Hepatocyte (in vitro differentiated cells): Measurements from ENCODE around the gene CCDC18.

Source experiments
- EZH2 ChIP-seq: fragments of 200-600 bp; sonication (generic); IDR thresholded peaks from 2 replicates; pipeline ENCODE4 v1.6.1; 2016; ENCODE audit warnings: antibody characterized with exemption, mild to moderate bottlenecking, borderline replicate concordance
- TF ChIP-seq, protein P1 (sequence below): fragments of 200-600 bp; sonication (generic); IDR thresholded peaks from 2 replicates; pipeline ENCODE4 v1.5.1; 2016; ENCODE audit warnings: antibody characterized with exemption, mild to moderate bottlenecking; ENCODE audit not compliant: poor library complexity

DNA sequence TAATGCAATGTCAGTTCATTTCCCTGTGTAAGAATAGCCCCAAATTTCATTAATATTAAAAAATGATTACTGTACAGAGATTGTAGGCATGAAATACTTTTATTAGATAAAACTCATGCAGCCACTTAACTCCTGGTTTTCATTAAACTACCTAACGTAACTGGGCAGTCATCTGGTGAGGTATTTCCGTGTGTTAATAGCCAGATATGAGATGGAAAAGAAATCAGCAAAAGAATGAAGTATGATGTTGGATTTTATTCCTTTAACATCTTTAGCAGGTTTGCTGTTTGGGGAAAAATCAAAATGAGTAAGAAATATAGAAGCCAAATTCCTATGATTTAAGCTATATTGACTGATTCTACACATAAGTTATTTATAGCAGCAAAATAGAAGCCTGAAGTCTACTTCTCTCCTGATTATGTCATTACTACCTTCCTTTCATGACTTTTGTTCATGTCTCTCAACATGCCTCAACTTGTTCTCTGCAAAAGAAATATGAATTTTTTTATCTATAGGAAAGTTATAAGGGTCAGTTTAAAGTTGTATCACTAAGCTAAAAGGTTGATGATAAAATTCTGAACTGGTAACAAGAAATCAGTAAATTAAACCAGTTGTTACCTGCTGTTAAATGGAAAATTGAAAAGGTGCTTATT, 42.6 kb downstream of the CCDC18 start:
- TF ChIP-seq, protein P1, sequence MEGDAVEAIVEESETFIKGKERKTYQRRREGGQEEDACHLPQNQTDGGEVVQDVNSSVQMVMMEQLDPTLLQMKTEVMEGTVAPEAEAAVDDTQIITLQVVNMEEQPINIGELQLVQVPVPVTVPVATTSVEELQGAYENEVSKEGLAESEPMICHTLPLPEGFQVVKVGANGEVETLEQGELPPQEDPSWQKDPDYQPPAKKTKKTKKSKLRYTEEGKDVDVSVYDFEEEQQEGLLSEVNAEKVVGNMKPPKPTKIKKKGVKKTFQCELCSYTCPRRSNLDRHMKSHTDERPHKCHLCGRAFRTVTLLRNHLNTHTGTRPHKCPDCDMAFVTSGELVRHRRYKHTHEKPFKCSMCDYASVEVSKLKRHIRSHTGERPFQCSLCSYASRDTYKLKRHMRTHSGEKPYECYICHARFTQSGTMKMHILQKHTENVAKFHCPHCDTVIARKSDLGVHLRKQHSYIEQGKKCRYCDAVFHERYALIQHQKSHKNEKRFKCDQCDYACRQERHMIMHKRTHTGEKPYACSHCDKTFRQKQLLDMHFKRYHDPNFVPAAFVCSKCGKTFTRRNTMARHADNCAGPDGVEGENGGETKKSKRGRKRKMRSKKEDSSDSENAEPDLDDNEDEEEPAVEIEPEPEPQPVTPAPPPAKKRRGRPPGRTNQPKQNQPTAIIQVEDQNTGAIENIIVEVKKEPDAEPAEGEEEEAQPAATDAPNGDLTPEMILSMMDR: no peak
- no peak for TF ChIP-seq EZH2
